Neuronal stem cell (in vitro differentiated cells): Measurements from ENCODE around the gene ARL5C.
A peak's percentile ranks its signal among the peaks of the same experiment; 100 is the strongest.

Source experiments
- DNase-seq: peaks from one replicate; pipeline ENCODE4 v3.0.0-alpha.2; 2013; ENCODE audit warnings: low spot score
- H2AFZ ChIP-seq: one replicate; pipeline ENCODE4 v1.6.1; 2013; ENCODE audit warnings: mild to moderate bottlenecking, low read length, inconsistent platforms
- H2AK5ac ChIP-seq: 2 replicates; pipeline ENCODE4 v1.6.1; 2013; ENCODE audit warnings: low read depth, mild to moderate bottlenecking, inconsistent platforms, low read length, moderate library complexity, mixed read lengths
- H2BK120ac ChIP-seq: 2 replicates; pipeline ENCODE4 v1.6.1; 2013; ENCODE audit warnings: low read depth, mild to moderate bottlenecking, inconsistent platforms, low read length, moderate library complexity, mixed read lengths
- H2BK12ac ChIP-seq: one replicate; pipeline ENCODE4 v1.6.1; 2013; ENCODE audit warnings: low read length, inconsistent platforms
- H2BK15ac ChIP-seq: 2 replicates; pipeline ENCODE4 v1.6.1; 2013; ENCODE audit warnings: mild to moderate bottlenecking, low read length, inconsistent platforms, mixed read lengths
- H2BK5ac ChIP-seq: one replicate; pipeline ENCODE4 v1.6.1; 2013; ENCODE audit warnings: inconsistent platforms, mild to moderate bottlenecking, low read length, moderate library complexity
- H3K14ac ChIP-seq: one replicate; pipeline ENCODE4 v1.6.1; 2013; ENCODE audit warnings: low read length, inconsistent platforms
- H3K18ac ChIP-seq: 2 replicates; pipeline ENCODE4 v1.6.1; 2013; ENCODE audit warnings: low read length, inconsistent platforms
- H3K23ac ChIP-seq: 2 replicates; pipeline ENCODE4 v1.6.1; 2013; ENCODE audit warnings: low read depth, mild to moderate bottlenecking, mixed read lengths, low read length, inconsistent platforms; ENCODE audit not compliant: poor library complexity
- H3K27ac ChIP-seq: replicated peaks from 3 replicates; pipeline ENCODE4 v1.5.1; 2013; ENCODE audit warnings: low read length, inconsistent platforms
- H3K27me3 ChIP-seq, 3 experiments: 2 replicates each; pipeline ENCODE4 v1.6.1; 2013; ENCODE audit warnings: low read length in 3 of 3, mild to moderate bottlenecking in 2 of 3, inconsistent platforms in 1 of 3, low read depth in 1 of 3, mixed read lengths in 1 of 3, moderate library complexity in 1 of 3; ENCODE audit not compliant: control insufficient read depth in 3 of 3, insufficient read depth in 3 of 3
- H3K36me3 ChIP-seq, 2 donors: replicated peaks in 1 of 2; 2 replicates each; pipeline ENCODE4 v1.6.1; 2013; ENCODE audit warnings: low read length in 2 of 2; ENCODE audit not compliant: control insufficient read depth in 2 of 2, insufficient read depth in 2 of 2
- H3K4ac ChIP-seq: 2 replicates; pipeline ENCODE4 v1.6.1; 2013; ENCODE audit warnings: inconsistent platforms, mild to moderate bottlenecking, low read length, moderate library complexity
- H3K4me1 ChIP-seq, 2 donors: 1 replicate in 1 of 2; 2 replicates in 1 of 2; pipeline ENCODE4 v1.6.1; 2013; ENCODE audit warnings: low read length in 2 of 2, low read depth in 1 of 2; ENCODE audit not compliant: control insufficient read depth in 2 of 2, insufficient read depth in 1 of 2
- H3K4me2 ChIP-seq: one replicate; pipeline ENCODE4 v1.6.1; 2013; ENCODE audit warnings: mild to moderate bottlenecking, low read length, inconsistent platforms; ENCODE audit not compliant: insufficient read depth, poor library complexity, severe bottlenecking
- H3K4me3 ChIP-seq, 2 donors: 2 replicates each; pipeline ENCODE4 v1.5.1; 2013; ENCODE audit warnings: low read length in 2 of 2, mild to moderate bottlenecking in 2 of 2, inconsistent platforms in 1 of 2, moderate library complexity in 1 of 2
- H3K79me1 ChIP-seq: one replicate; pipeline ENCODE4 v1.6.1; 2013; ENCODE audit warnings: low read depth, mild to moderate bottlenecking, inconsistent platforms, low read length, moderate library complexity
- H3K9ac ChIP-seq: one replicate; pipeline ENCODE4 v1.6.1; 2013; ENCODE audit warnings: mild to moderate bottlenecking, low read depth, low read length, inconsistent platforms; ENCODE audit not compliant: poor library complexity
- H3K9me3 ChIP-seq, 2 donors: replicated peaks in 1 of 2; 2 replicates each; pipeline versions ENCODE3 to v1.6.1; 2013; ENCODE audit warnings: low read length in 2 of 2, mild to moderate bottlenecking in 2 of 2, inconsistent platforms in 1 of 2, low read depth in 1 of 2, mixed read lengths in 1 of 2, moderate library complexity in 1 of 2; ENCODE audit not compliant: control insufficient read depth in 2 of 2, insufficient read depth in 1 of 2
- H4K8ac ChIP-seq: one replicate; pipeline ENCODE4 v1.6.1; 2013; ENCODE audit warnings: low read depth, mild to moderate bottlenecking, inconsistent platforms, low read length, moderate library complexity
- H4K91ac ChIP-seq: one replicate; pipeline ENCODE4 v1.6.1; 2013; ENCODE audit warnings: low read length, low read depth, mild to moderate bottlenecking, inconsistent platforms; ENCODE audit not compliant: poor library complexity
- WGBS, 2 donors: extraction: QIAGEN DNeasy Blood & Tissue Kit; methylation state at CpG; one replicate each; pipeline ENCODE4 v1.1.7; 2013; ENCODE audit warnings: missing lambda C conversion rate in 2 of 2, mixed read lengths in 1 of 2; ENCODE audit not compliant: insufficient read length in 2 of 2, insufficient replicate concordance in 1 of 2; ENCODE audit errors: extremely low coverage in 2 of 2; 5-methylcytosine and 5-hydroxymethylcytosine counted together

ARL5C gene

GRCh38 chr17:39210093-39210434, 44.1 kb upstream of the ARL5C start:
- Histone ChIP-seq H3K79me1 (no peaks in the 10 kb centered on the region), H2AFZ (peak overlapping the region; percentile 77), H4K91ac (no peak overlapping the region), H3K4me1 (peaks cover 14 to 18% of the 10 kb centered on the region in 2 donors), H3K27me3 (peaks cover 0 to 68% (median 15%) of the 10 kb centered on the region in 3 experiments), H2BK12ac (peak overlapping the region; percentile 95), H3K9ac (peak overlapping the region; percentile 79), H3K18ac (peak overlapping the region; percentile 96), H3K27ac (no peak overlapping the region), H3K23ac (peak overlapping the region; percentile 71), H4K8ac (peak overlapping the region; percentile 86), H2BK5ac (peak overlapping the region; percentile 57), H3K4me2 (peak overlapping the region; percentile 94), H2BK120ac (no peak overlapping the region), H2BK15ac (peak overlapping the region; percentile 74), H3K4ac (no peak overlapping the region), H3K4me3 (peak overlapping the region in 1 of 2 donors; percentile 67), H3K14ac (peak overlapping the region; percentile 76), H2AK5ac (peak overlapping the region; percentile 86), H3K9me3 (no peaks in the 10 kb centered on the region), H3K36me3 (peaks cover 2 to 3% of the 10 kb centered on the region in 2 donors)
- WGBS, 2 donors = no CpG with 5 or more reads among the region's 22 CpGs
- no peak for DNase-seq

DNA sequence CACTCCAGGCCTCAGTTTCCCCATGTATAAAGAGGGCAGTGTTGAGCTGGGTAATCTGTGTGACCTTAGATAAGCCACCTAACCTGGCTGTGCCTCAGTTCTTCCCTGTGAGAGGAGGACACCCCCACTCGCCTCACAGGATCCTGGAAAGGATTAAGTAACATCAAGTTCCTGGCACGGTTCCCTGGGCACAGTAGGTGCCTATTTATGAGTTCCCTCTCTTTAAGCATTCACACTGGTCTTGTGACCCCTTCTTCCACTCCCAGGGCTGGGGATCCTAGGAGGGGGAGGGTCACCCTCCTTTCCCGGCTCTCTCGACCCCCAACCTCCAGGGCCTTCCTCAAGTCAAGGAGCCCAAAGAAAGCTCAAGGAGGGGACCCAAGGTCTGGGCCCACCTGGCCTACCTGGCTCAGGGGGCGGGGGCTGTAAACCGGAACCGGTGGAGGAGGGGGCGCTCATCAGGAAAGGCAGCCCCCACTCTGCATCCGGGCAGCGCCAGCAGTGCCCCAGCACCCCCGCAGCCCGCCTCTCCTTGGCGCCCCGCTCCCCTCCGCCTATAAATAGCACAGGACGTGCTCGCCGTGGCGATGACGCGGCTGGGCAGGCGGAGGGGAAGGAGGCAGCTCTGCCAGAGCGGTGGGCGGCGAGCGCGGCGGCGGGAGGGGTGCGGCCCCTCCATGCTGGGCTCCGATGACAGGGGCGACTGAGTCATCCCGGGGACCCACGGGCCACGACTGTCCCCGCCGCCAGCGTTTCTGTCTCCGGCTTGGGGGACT, 43.5 kb upstream of the ARL5C start:
- Histone ChIP-seq H2BK12ac (peak overlapping the region; percentile 95), H3K23ac (peak overlapping the region; percentile 71), H2BK5ac (peak overlapping the region; percentile 57), H2AK5ac (peak overlapping the region; percentile 86), H3K4ac (no peak overlapping the region), H4K8ac (peak overlapping the region; percentile 86), H3K27me3 (peaks cover 0 to 63% (median 15%) of the 10 kb centered on the region in 3 experiments), H3K18ac (peak overlapping the region; percentile 96), H3K4me1 (peaks cover 14 to 18% of the 10 kb centered on the region in 2 donors), H2AFZ (peak overlapping the region; percentile 77), H3K4me2 (peak overlapping the region; percentile 94), H3K36me3 (peaks cover 4 to 8% of the 10 kb centered on the region in 2 donors), H3K4me3 (peak overlapping the region; percentile 9 to 67), H3K14ac (peak overlapping the region; percentile 76), H2BK15ac (peak overlapping the region; percentile 74), H3K9me3 (no peaks in the 10 kb centered on the region), H3K79me1 (no peaks in the 10 kb centered on the region), H4K91ac (no peak overlapping the region), H3K27ac (no peak overlapping the region), H3K9ac (peak overlapping the region; percentile 79), H2BK120ac (no peak overlapping the region)
- no CpG with 5 or more reads among the region's 39 CpGs for WGBS, 2 donors
- no peak for DNase-seq

DNA sequence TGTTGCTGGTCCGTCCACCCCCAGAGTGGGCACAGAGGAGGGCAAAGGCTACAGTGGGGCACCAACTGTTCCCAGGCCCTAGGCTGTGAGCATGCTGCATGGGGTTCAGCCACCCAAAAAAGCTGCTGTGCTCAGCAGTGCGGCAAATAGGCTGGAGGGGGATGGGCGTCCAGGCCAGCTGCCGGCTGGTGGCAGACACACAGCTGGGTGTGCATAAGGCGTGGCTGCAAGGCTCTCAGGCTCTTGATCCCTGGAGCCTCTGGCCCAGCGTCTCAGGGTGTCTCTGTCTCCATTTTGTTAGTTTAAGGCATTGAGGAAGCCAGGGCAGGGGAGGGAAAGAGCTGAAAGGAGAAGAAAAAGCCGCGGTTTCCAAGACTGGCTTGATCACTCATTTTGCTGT, 42.9 kb upstream of the ARL5C start:
- Histone ChIP-seq H3K9ac (no peak overlapping the region), H3K14ac (no peak overlapping the region), H3K4ac (no peak overlapping the region), H4K8ac (no peak overlapping the region), H3K9me3 (no peaks in the 10 kb centered on the region), H3K18ac (peak overlapping the region; percentile 16), H2BK5ac (no peak overlapping the region), H3K27me3 (peaks cover 0 to 56% (median 15%) of the 10 kb centered on the region in 3 experiments), H3K4me1 (peaks cover 14 to 16% of the 10 kb centered on the region in 2 donors), H4K91ac (no peak overlapping the region), H3K36me3 (peaks cover 10 to 14% of the 10 kb centered on the region in 2 donors), H3K27ac (no peak overlapping the region), H3K4me2 (no peak overlapping the region), H2AK5ac (no peak overlapping the region), H3K4me3 (no peak overlapping the region), H2BK15ac (peak overlapping the region; percentile 2), H2AFZ (no peak overlapping the region), H3K23ac (no peak overlapping the region), H2BK12ac (no peak overlapping the region), H3K79me1 (no peaks in the 10 kb centered on the region), H2BK120ac (no peak overlapping the region)
- DNase-seq = no peak
- WGBS, 2 donors = no CpG with 5 or more reads among the region's 8 CpGs

GRCh38 chr17:39208136-39208535, 42.2 kb upstream of the ARL5C start:
- no peaks in the 10 kb centered on the region for H3K79me1 ChIP-seq
- no peak overlapping the region for H3K4me2 ChIP-seq
- no peak overlapping the region for H3K9ac ChIP-seq
- no peak overlapping the region for H2BK5ac ChIP-seq
- H2BK12ac ChIP-seq = no peak overlapping the region
- no peak overlapping the region for H2AK5ac ChIP-seq
- peaks cover 16 to 22% of the 10 kb centered on the region in 2 donors for H3K36me3 ChIP-seq
- no peak overlapping the region for H4K8ac ChIP-seq
- no peak overlapping the region for H3K23ac ChIP-seq
- peaks cover 14 to 16% of the 10 kb centered on the region in 2 donors for H3K4me1 ChIP-seq
- peak overlapping the region; percentile 12 for H3K18ac ChIP-seq
- DNase-seq = no peak
- no peak overlapping the region for H3K4me3 ChIP-seq
- no peak overlapping the region for H3K14ac ChIP-seq
- H3K27me3 ChIP-seq = peaks cover 0 to 52% (median 15%) of the 10 kb centered on the region in 3 experiments
- H3K9me3 ChIP-seq = no peaks in the 10 kb centered on the region
- H2BK15ac ChIP-seq = no peak overlapping the region
- H3K27ac ChIP-seq = no peak overlapping the region
- no CpG with 5 or more reads among the region's 7 CpGs for WGBS, 2 donors
- no peak overlapping the region for H4K91ac ChIP-seq
- no peak overlapping the region for H2BK120ac ChIP-seq
- no peak overlapping the region for H3K4ac ChIP-seq
- H2AFZ ChIP-seq = peak overlapping the region; percentile 29
